GM19463 (cell line): ENCODE data around the gene ATP1A3.
"Not testable (repeated sequence)": the region's sequence is repeated elsewhere in the genome, so short reads cannot be mapped to it uniquely, and the experiment has no call there.

Experiments used
- ATAC-seq: cut with Tn5 transposase; IDR thresholded peaks from one replicate; pipeline ENCODE4 v1.9.1; 2021; ENCODE audit warnings: mild to moderate bottlenecking, moderate library complexity; ENCODE audit not compliant: unreplicated experiment

The ATP1A3 gene

GRCh38 chr19:41993612-41994483 lies at the start of gene ATP1A3:
Gene ATP1A3 (minus strand): TSS chr19:41994230. CDS start chr19:41994076, 154 bp downstream.
- no peak for ATAC-seq

DNA sequence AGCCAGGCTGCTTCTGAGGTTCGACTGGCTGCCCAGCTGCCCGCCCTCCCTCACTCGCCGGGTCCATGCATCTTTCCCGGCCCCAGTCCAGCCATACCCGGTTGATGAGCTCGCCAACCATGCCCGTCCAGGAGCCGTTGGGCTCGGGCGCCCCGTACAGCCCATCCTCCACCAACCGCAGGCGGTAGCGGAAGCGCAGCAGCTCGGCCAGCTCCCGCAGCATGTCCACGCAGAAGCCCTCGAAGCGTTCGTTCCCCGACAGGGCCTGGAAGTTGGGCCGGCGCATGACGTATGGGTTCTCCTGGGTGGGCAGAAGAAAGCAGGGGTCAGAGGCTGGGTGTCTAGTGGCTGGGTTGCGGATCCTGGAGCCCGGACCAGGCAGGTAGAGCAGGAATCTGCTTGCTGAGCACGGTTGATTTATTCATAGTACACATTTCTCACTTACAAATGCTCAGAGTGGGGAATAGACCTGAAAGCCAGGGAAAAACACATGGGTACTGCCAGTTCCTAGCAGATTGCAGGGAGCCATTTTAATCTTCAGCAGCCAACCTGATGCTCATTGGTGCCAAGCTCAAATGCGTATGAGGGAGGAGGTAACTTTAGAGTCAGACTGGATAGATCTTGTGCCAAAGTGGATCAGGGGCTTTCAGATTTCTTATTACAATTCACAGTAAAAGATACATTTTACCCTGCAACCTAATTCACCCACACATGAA lies 48.6 kb upstream of the ATP1A3 start:
- no peak for ATAC-seq

GRCh38 chr19:42040491-42040890 lies 46.5 kb upstream of the ATP1A3 start:
- ATAC-seq, result not testable (repeated sequence)

- no peak for ATAC-seq
Observed at GRCh38 chr19:42040031-42040430, 46.0 kb upstream of the ATP1A3 start.

DNA sequence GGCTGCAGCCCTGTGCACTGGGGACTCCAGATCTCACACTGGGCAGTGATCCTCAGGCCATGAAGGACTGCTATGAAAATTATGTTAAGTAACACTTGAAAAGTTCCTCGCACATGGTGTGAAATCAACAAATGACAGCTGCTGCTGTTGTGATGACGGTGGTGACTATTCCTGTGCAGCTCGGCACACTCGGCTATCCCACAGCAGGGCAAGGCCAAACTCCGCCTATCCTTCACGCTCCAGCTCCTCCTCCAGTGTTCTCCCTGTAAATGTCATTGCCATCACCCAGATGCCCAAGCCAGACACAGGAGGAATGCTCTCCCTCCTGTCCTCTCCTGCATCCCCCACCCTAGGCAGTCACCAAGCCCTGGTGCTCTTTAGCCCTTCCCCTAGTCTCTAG lies 44.6 kb upstream of the ATP1A3 start:
- ATAC-seq, result no peak

DNA sequence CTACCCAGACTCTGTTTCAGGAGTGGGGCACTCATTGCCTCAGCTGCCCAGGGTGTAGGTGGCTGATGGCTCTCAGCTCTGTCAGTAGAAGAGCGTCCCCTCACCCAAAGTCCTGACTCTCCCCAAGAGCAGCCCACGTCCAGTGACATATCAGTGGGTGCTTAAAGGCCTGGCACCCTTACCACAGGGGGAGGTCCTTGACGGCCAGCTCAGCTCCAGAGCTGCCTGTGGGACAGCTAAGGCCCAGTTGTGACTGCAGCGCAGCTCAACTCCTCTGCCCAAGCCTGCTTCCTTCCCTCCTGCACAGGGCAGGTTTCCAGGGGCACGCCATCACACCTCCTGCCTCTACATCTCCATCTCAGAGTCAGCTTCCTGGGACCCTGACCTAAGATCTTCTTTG lies 43.6 kb upstream of the ATP1A3 start:
- no peak for ATAC-seq

DNA sequence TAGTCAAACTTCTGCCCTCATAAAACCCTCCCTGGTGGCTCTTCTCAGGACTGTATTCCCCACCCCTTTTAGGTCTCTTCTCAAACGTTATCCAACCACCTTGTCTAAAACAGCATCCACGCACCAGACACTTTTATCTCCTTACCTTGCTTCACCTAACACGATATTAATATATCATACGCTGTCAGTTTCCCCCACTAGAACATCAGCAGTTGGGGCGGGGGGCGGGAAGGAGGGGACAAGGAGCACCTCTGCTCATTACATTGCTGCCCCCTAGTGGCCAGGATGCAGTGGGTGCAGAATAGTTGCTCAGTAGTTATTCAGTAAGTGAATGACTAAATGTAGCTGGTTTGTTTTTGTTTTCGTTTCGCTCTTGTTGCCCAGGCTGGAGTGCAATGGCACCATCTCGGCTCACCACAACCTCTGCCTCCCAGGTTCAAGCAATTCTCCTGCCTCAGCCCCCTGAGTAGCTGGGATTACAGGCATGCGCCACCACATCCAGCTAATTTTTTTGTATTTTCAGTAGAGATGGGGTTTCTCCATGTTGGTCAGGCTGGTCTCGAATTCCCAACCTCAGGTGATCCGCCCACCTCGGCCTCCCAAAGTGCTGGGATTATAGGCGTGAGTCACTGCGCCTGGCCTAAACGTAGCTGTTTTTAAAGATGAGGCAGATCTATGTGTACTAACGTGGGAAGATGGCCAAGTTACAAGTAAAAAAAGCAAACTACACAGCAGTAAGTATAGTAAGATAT lies 40.8 kb upstream of the ATP1A3 start:
- not testable (repeated sequence) for ATAC-seq

DNA sequence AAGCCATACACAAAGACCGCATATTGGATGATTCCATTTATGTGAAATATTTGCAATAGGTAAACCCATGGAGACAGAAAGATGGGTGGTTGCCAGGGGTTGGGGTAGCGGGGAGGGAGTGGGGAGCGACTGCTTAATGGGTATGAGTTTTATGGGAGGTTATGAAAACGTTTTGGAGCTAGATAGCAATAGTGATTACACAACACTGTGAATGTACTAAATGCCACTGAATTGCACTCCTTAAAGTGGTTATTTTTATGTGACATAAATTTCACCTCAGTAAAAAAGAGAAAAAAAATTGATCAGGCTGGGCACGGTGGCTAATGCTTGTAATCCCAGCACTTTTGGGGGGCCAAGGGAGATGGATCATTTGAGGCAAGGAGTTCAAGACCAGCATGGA lies 39.4 kb upstream of the ATP1A3 start:
- no peak for ATAC-seq

DNA sequence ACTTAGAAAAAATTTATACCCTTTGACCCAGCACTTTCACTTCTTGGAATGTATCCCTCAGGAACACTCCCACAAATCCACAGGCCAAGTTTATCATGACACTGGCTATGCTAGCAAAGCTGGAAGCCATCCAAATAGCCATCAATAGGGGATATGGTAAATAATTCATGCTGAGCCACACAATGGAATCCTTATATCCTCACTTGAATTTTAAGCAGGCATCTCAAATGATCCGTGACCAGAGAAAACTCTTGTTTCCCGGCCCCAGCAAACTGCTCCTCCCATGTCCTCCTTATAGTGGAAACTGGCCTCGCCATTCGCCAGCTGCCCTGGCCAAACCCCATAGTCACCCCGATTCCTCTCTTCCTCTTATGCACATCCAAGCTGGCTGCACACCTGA lies 38.4 kb upstream of the ATP1A3 start:
- ATAC-seq, result no peak

- no peak for ATAC-seq
Observed at GRCh38 chr19:42030645-42031440, 36.8 kb upstream of the ATP1A3 start.

DNA sequence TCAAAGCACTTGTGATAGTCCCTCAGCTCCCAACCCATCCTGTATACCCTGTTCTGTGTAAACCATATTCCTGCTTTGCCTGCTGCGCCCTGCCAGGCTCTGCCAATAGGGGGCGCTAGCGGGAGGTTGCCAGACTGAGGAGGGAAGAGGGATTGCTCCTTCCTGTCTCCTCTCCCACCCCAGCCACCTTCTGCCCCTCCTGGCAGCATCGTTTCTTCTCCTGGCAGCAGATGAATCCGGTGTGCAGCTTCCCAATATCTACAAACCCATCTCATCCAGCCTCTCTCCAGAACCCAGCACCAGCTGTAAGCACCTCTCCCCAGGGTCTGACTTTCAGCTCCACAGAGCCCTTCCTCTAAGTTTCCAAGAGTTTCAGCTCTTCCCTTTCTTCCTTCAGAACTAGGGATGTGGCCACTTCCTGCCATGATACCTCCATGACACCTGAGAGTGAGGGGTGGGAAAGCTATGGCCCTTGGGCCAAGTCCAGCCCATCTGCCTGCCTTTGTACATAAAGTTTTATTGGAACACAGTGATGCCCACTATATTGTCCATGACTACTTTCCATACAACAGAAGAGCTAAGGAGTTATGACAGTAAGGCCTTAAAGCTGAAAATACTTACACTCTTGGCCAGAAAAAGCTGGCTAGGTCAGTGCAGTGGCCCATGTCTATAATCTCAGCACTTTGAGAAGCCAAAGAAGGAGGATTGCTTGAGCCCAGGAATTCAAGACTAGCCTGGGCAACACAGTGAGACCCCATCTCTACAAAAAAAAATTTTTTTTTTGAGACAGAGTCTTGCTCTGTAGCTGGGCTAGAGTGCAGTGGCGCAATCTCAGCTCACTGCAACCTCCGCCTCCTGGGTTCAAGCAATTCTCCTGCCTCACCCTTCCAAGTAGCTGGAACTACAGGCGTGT lies 34.5 kb upstream of the ATP1A3 start:
- no peak for ATAC-seq

DNA sequence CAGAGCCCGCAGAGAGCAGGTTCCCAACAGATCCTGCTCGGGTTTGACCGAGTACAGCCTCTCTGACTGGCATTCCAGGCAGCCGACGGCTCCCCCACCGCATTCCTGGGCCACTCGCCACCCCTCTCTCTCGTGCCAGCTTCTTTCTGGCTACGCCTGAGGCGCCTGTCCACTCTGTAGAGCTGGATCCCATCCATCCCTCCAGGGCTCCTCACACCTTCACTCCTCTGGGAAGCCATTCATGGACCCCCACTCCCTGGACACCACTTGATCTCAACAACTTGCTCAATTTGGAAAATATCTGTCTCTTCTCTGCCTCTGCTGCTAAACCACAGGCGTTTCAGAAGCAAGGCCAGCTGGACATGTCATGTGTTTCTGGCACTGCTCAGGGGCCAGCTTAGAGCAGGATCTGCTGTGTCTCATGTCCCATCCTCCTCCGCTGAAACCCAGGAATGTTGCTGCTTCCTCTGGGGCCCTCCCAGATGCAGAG lies 30.6 kb upstream of the ATP1A3 start:
- ATAC-seq, result no peak

GRCh38 chr19:42023943-42024260 lies 29.9 kb upstream of the ATP1A3 start:
- ATAC-seq, result no peak

- no peak for ATAC-seq
Observed at GRCh38 chr19:42023121-42023942, 29.3 kb upstream of the ATP1A3 start.

DNA sequence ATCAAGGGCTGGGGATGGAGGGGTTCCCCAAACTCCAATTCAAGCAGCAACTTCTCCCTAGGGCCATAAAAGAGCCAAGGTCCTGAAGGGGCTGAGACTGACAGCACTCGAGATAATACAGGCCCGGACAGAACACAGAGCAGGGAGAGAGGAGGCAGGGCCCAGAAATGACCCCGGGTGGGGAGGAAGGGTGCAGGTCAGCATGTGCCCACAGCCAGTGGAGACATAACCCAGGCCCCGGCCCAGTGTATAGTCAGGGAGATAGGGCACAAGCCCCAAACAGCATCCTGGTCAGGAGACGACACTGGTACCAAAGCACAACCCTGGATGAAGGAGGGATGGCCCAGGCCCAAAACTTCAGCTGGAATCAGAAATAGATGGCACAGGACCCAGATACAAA lies 28.6 kb upstream of the ATP1A3 start:
- ATAC-seq, result no peak

DNA sequence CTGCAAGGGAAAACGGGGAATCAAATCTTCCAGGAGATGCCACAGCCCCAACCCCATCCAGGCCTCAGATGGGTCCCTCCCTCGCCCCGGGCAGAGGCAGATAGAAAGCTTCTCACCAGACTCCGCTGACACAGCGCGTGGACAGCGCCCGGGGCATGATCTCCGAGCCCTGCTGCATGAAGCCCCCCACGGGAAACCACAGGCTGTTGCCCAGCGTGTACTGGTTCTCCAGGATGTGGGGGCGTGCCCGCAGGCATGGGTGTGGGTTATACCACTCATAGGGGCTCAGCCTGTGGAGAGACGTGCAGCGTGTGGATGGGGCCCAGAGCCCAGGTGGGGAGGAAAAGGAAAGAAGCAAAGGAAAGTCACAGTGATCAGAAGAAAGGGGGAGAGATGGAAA lies 27.2 kb upstream of the ATP1A3 start:
- ATAC-seq, result no peak

DNA sequence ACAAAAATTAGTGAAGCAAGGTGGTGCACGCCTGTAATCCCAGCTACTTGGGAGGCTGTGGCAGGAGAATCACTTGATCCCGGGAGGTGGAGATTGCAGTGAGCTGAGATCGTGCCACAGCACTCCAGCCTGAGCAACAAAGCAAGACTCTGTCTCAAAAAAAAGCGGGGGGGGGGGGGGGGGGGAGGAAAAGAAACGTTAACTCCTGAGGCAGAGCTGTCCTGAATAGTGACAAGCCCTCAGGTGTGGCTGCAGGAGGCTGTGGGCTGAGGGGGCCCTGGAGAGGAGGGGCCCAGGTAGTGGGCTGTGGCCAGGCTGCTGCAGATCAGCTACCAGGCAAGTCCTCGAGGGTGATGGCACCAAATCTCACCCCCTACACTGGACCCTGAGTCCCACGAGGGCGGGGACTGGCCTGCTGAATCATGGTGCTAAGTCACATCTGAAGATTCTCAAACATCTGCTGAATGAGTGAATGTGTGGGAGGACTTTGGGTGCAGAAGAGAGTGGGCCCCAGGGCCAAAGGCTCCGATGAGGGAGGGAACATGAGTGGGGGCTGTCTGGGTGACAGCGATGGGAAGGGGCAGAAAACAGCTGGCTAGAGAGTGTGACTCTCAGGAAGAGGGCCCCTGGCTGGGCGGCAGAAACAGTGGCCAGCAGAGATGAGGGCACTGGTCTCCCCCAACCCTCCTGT lies 24.6 kb upstream of the ATP1A3 start:
- no peak for ATAC-seq

DNA sequence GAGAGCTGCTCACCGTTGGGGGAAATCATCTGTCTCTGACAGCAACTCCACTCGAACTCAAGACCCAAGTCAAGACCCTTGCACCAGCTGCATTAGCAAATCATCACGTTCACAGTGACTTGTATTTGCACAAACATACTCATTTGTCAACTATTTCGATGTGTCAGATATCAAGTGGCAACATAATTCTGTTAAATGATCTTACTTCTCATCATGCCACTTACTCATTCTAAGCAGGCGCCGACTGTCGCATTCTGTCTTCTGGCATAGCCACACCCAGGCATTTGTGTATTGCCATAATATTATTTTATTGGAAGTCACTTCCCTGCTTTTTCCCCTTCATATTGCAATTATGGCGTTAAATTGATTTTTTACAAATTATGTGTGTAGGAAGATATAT lies 23.0 kb upstream of the ATP1A3 start:
- no peak for ATAC-seq
